Ovary (tissue), 9 donors: Measurements from ENCODE around the gene MST1R. TPM values are rescaled to one million over a fixed set of nuclear protein-coding genes. Genes with fewer than 3 reads are reported as not detected.

Experiments used
- DNase-seq, 5 donors: peaks; one replicate each; pipeline ENCODE4 v3.0.0-alpha.2; 2019 to 2020
- H3K27ac ChIP-seq, 2 donors: fragments of 200-600 bp; one replicate each; pipeline versions ENCODE4 v1.5.1 to v1.8.0; 2019 to 2022
- H3K27me3 ChIP-seq: fragments of 200-600 bp; one replicate; pipeline ENCODE4 v1.8.0; 2022
- H3K36me3 ChIP-seq: fragments of 200-600 bp; sonication (generic); one replicate; pipeline ENCODE4 v1.5.1; 2019
- H3K4me1 ChIP-seq: one replicate; pipeline ENCODE4 v1.8.1; 2013; ENCODE audit warnings: mild to moderate bottlenecking, moderate library complexity; ENCODE audit not compliant: insufficient read depth
- H3K4me3 ChIP-seq: fragments of 200-600 bp; sonication (generic); one replicate; pipeline ENCODE4 v1.5.1; 2017
- H3K9me3 ChIP-seq, 2 donors: fragments of 200-600 bp in 1 of 2; sonication (generic) in 1 of 2; one replicate each; pipeline versions ENCODE4 v1.5.1 to v1.8.1; 2013 to 2019; ENCODE audit warnings: mild to moderate bottlenecking in 1 of 2, moderate library complexity in 1 of 2
- CTCF ChIP-seq, 3 donors: fragments of 450-650 bp in 2 of 3; fragments of 200-600 bp in 1 of 3; IDR thresholded peaks; one replicate each; pipeline versions ENCODE4 v1.5.1 to v1.8.0; 2016 to 2022; ENCODE audit warnings: antibody characterized with exemption in 3 of 3, mild to moderate bottlenecking in 1 of 3
- EP300 ChIP-seq: sonication (generic); formaldehyde crosslinking; IDR thresholded peaks from one replicate; pipeline ENCODE4 v1.6.1; 2017; ENCODE audit warnings: antibody characterized with exemption
- POLR2A ChIP-seq: fragments of 450-650 bp; IDR thresholded peaks from one replicate; pipeline ENCODE4 v1.6.1; 2017; ENCODE audit warnings: antibody characterized with exemption, mild to moderate bottlenecking, moderate library complexity
- WGBS, 3 donors: extraction: QIAGEN DNeasy Blood & Tissue Kit in 1 of 3; methylation state at CpG; one replicate each; pipeline versions ENCODE4 v1.1.5 to v1.1.7; 2013 to 2017; 5-methylcytosine and 5-hydroxymethylcytosine counted together
- intact Hi-C, 4 donors: fragments of 100-400 bp; cut with DNase I; formaldehyde crosslinking; loops; one replicate each; pipeline versions ENCODE4 v1.11.0 to v1.15.1; 2022 to 2023
- polyA plus RNA-seq, 2 donors: library from polyadenylated mRNA; stranded (reverse); fragments of 200-250 nt in 1 of 2; fragments of 350-450 nt in 1 of 2; fragmentation: Illumina TruSeq in 1 of 2; extraction: RNeasy Lipid Tissue Mini Kit (QIAGEN cat#74804) in 1 of 2; gene quantifications; one replicate each; pipeline ENCODE4 v1.2.3, GENCODE V29; 2013 to 2014
- total RNA-seq, 7 donors: library from RNA; depleted of rRNA in 2 of 7; stranded (reverse); fragments of >200 nt in 2 of 7; fragmentation: NEBNext Ultra II Directional in 3 of 7; extraction: Animal tissue kit (Norgen Biotek cat#: 25700) in 3 of 7; gene quantifications; one replicate each; pipeline versions ENCODE4 v1.1.0 to v1.2.4, GENCODE V29; 2016 to 2023
- donor health status: DM: no; HTN: no; CAD: no; lungs with moderate emphysema.
- donor health status: DM: no; HTN: no; CAD: no.
- donor health status: Bipolar disorder and iron deficiency.
- donor health status: DM: yes; HTN: yes; CAD: no.
- donor health status: DM: no; HTN: no; CAD: no.
- donor health status: DM: yes; HTN: yes; CAD: no.

MST1R gene
- total and polyA plus RNA-seq, 9 donors, result 0.98 to 2.2 (median 1.4) TPM

- peak; percentile 96 to 97 (median 97) for DNase-seq
- Histone ChIP-seq H3K27ac (peak within 1 kb of the TSS; percentile 49 to 86), H3K36me3 (no peaks in the 10 kb centered on the region), H3K4me3 (peak within 1 kb of the TSS; percentile 75), H3K4me1 (peaks cover 3% of the 10 kb centered on the region), H3K27me3 (no peaks in the 10 kb centered on the region), H3K9me3 (no peaks in the 10 kb centered on the region)
- intact Hi-C loops, result no loop called here
- no peak for TF ChIP-seq EP300
- peak in 1 of 3 donors; percentile 35 for TF ChIP-seq CTCF (IDR thresholded peaks at IDR 0.05)
- peak; percentile 55 for TF ChIP-seq POLR2A
- 1% methylated on average over 40 to 56 of the region's 56 CpGs for WGBS, 3 donors
Measured at GRCh38 chr3:49929291-49930167, 25.9 kb upstream of the MST1R start, which contains the start of gene MON1A. Gene MON1A (minus strand): TSS chr3:49929811. CDS start chr3:49913346, 16,465 bp downstream.

- H3K36me3 ChIP-seq, result no peaks in the 10 kb centered on the region
- H3K4me1 ChIP-seq, result peaks cover 3% of the 10 kb centered on the region
- H3K4me3 ChIP-seq, result no peak overlapping the region
- no peak overlapping the region for H3K27ac ChIP-seq
- H3K9me3 ChIP-seq, result no peaks in the 10 kb centered on the region
- 75 to 89% (median 83%) methylated on average over 5 of the region's 5 CpGs for WGBS, 3 donors
- peak in 1 of 5 donors; percentile 22 for DNase-seq
- intact Hi-C loops, result no loop called here
- TF ChIP-seq POLR2A (no peak), CTCF (IDR thresholded peaks at IDR 0.05) (no peak), EP300 (no peak)
- no peaks in the 10 kb centered on the region for H3K27me3 ChIP-seq
Measured at GRCh38 chr3:49928481-49929017, 24.9 kb upstream of the MST1R start.

- Histone ChIP-seq H3K4me3 (no peak overlapping the region), H3K4me1 (peaks cover 3% of the 10 kb centered on the region), H3K27ac (no peak overlapping the region), H3K27me3 (no peaks in the 10 kb centered on the region), H3K36me3 (no peaks in the 10 kb centered on the region), H3K9me3 (no peaks in the 10 kb centered on the region)
- WGBS, 3 donors, result 89 to 94% (median 93%) methylated on average over 5 of the region's 5 CpGs
- intact Hi-C loops, result no loop called here
- TF ChIP-seq EP300 (no peak), POLR2A (no peak), CTCF (IDR thresholded peaks at IDR 0.05) (no peak)
- DNase-seq, result peak in 1 of 5 donors; percentile 5
Measured at GRCh38 chr3:49927798-49928197, 24.1 kb upstream of the MST1R start.

GRCh38 chr3:49926117-49926728 lies 22.6 kb upstream of the MST1R start:
- Histone ChIP-seq H3K27ac (no peak overlapping the region), H3K4me3 (no peak overlapping the region), H3K27me3 (no peaks in the 10 kb centered on the region), H3K36me3 (no peaks in the 10 kb centered on the region), H3K9me3 (no peaks in the 10 kb centered on the region), H3K4me1 (peaks cover 3% of the 10 kb centered on the region)
- WGBS, 3 donors, result 87 to 91% (median 88%) methylated on average over 4 of the region's 4 CpGs
- DNase-seq, result peak in 1 of 5 donors; percentile 0
- TF ChIP-seq EP300 (no peak), POLR2A (no peak), CTCF (IDR thresholded peaks at IDR 0.05) (no peak)
- intact Hi-C loops, result no loop called here
